ENCODE results near the gene MACF1. TPM values are rescaled to one million over a fixed set of nuclear protein-coding genes. Genes with fewer than 3 reads are reported as not detected.

Gene MACF1
- total RNA-seq, 1 experiment from 2014 or later = 190 TPM

DNA sequence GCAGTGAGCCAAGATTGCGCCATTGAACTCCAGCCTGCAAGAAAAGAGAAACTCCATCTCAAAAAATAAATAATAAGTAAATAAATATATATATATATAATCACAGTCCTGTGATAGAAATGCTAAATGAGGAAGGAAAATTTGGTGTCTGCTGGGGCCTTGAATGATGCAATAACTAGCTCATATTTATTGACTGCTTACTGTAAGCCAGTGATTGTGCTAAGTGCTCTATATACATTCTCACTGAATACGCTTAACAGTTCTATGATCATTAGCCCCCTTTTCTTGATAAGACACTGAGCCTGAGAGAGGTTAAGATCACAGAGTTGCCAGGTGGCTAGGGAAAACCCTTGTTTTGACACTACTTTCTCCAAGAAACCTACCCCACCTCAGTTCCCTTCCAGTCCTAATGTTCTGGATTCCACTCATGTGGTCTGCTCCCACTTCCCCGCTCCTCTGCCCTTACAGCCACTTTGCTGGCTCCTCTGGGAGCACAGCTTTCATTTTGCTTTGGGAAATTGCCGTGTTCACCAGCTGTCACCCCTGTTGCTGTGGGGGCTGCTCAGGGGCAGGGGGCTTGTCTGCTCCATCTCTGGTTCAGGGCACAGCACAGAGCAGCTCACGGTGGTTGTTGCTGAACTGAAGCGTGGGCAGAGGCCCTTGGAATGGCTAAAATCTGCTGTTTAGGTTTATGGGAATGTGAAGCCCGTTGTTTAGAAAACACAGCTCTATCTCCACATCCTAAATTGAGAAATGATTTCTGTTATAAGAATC lies 284.5 kb downstream of the MACF1 start:
- no peak overlapping the region for H3T11ph ChIP-seq (ENCODE audit: low read length)
- peaks cover 23% of the 10 kb centered on the region; the same call in 1 of the 2 replicates for H3K27me3 ChIP-seq (ENCODE audit: insufficient read depth, low read length)
- no peak overlapping the region for H2AK5ac ChIP-seq (ENCODE audit: insufficient read length, low read length)
- no peak overlapping the region for H3K4ac ChIP-seq (ENCODE audit: low read depth, low read length)
- peaks cover 12% of the 10 kb centered on the region for H3K23me2 ChIP-seq (ENCODE audit: insufficient read length, low read depth, low read length, poor library complexity, severe bottlenecking)
- H3K4me1 ChIP-seq (ENCODE audit: insufficient read depth, low read length) = no peaks in the 10 kb centered on the region
- H4K8ac ChIP-seq (replicated peaks; ENCODE audit: insufficient read length, low read depth, low read length) = no peak overlapping the region
- H3K27ac ChIP-seq (ENCODE audit: insufficient read length, low read depth, low read length) = no peak overlapping the region
- Mint-ChIP-seq H3K4me1 (peaks cover 5% of the 10 kb centered on the region in 2 experiments), H3K27ac (no peak overlapping the region), H3K27me3 (ENCODE audit: low read depth) (peaks cover 41% of the 10 kb centered on the region), H3K4me3 (no peak overlapping the region), H3K36me3 (ENCODE audit: insufficient read depth in 1 of 3, low read depth in 3 of 3) (peaks cover 11 to 36% (median 27%) of the 10 kb centered on the region in 3 experiments; a peak in 6 of 7 replicates), H3K9me3 (no peaks in the 10 kb centered on the region)
- H3K79me2 ChIP-seq (ENCODE audit: insufficient read depth, low read length) = no peaks in the 10 kb centered on the region
- H4K91ac ChIP-seq (ENCODE audit: insufficient read length, low read depth, low read length) = no peak overlapping the region
- H2BK20ac ChIP-seq (ENCODE audit: low read depth, low read length, poor library complexity, severe bottlenecking) = no peak overlapping the region
- TF ChIP-seq, protein P1, sequence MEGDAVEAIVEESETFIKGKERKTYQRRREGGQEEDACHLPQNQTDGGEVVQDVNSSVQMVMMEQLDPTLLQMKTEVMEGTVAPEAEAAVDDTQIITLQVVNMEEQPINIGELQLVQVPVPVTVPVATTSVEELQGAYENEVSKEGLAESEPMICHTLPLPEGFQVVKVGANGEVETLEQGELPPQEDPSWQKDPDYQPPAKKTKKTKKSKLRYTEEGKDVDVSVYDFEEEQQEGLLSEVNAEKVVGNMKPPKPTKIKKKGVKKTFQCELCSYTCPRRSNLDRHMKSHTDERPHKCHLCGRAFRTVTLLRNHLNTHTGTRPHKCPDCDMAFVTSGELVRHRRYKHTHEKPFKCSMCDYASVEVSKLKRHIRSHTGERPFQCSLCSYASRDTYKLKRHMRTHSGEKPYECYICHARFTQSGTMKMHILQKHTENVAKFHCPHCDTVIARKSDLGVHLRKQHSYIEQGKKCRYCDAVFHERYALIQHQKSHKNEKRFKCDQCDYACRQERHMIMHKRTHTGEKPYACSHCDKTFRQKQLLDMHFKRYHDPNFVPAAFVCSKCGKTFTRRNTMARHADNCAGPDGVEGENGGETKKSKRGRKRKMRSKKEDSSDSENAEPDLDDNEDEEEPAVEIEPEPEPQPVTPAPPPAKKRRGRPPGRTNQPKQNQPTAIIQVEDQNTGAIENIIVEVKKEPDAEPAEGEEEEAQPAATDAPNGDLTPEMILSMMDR (conservative IDR thresholded peaks at IDR 0.05) = no peak
- H2BK15ac ChIP-seq (ENCODE audit: low read depth, low read length) = no peak overlapping the region
- H3K9me3 ChIP-seq (ENCODE audit: control insufficient read depth, low read depth, low read length) = no peaks in the 10 kb centered on the region
- no peak for DNase-seq
- no peak overlapping the region for H3K23ac ChIP-seq (ENCODE audit: insufficient read length, low read depth, low read length)
- no peak overlapping the region for H3K14ac ChIP-seq (ENCODE audit: insufficient read depth, low read length)
- H3K79me1 ChIP-seq (ENCODE audit: insufficient read depth, low read depth, low read length, poor library complexity, severe bottlenecking) = no peaks in the 10 kb centered on the region
- H4K5ac ChIP-seq (ENCODE audit: insufficient read length, low read depth, low read length) = no peak overlapping the region
- H3K56ac ChIP-seq (ENCODE audit: insufficient read length, low read depth, low read length) = no peak overlapping the region
- no peak overlapping the region for H2BK120ac ChIP-seq (ENCODE audit: low read depth, low read length, poor library complexity, severe bottlenecking)
- H4K20me1 ChIP-seq (ENCODE audit: control insufficient read depth, insufficient read depth, insufficient read length) = no peaks in the 10 kb centered on the region
- H3K4me2 ChIP-seq (ENCODE audit: insufficient read depth, insufficient read length, low read length) = no peak overlapping the region
- WGBS (ENCODE audit: extremely low coverage, insufficient read length, low lambda C conversion rate) = no CpG with 5 or more reads among the region's 7 CpGs
- no peak overlapping the region for H2BK12ac ChIP-seq (ENCODE audit: insufficient read length, low read depth, low read length)
- no peak overlapping the region for H2BK5ac ChIP-seq (ENCODE audit: insufficient read length, low read length)
- H3K9ac ChIP-seq (ENCODE audit: extremely low read depth, insufficient read length, low read length) = no peak overlapping the region
- H3K18ac ChIP-seq (ENCODE audit: insufficient read length, low read depth, low read length) = no peak overlapping the region
- H2AFZ ChIP-seq (ENCODE audit: low read length) = no peak overlapping the region
